GM18873 (cell line): Measurements from ENCODE around the gene GCSAM.

Source experiments
- ATAC-seq: cut with Tn5 transposase; IDR thresholded peaks from one replicate; pipeline ENCODE4 v1.9.1; 2021; ENCODE audit warnings: mild to moderate bottlenecking, moderate library complexity, moderate number of reproducible peaks; ENCODE audit not compliant: unreplicated experiment, low FRiP score

Gene GCSAM, protein sequence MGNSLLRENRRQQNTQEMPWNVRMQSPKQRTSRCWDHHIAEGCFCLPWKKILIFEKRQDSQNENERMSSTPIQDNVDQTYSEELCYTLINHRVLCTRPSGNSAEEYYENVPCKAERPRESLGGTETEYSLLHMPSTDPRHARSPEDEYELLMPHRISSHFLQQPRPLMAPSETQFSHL

GRCh38 chr3:112132975-112133448, at the start of gene GCSAM:
Gene GCSAM (minus strand): TSS chr3:112133248. CDS start chr3:112133120, 128 bp downstream.
- peak; percentile 80 for ATAC-seq

GRCh38 chr3:112175646-112176045, 42.6 kb upstream of the GCSAM start:
- no peak for ATAC-seq

DNA sequence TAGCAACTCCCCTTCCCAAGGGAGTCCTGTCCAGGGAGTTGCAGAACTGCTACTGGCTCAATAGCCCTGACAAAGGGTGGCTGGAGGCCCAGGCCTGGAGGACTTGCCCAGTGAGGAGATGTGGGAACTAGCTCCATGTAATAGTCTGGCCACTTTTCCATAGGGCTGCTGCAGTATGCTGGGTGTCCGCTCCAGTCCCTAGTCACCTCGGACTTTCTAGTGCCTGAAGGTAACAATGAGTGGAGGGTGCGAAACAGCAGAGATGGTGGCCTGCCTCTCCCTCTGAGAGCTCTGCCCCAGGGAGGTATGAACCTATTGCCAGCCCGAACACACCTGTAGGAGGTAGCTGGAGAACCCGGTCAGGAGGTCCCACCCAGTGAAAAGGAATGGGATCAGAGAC, 42.0 kb upstream of the GCSAM start:
- no peak for ATAC-seq

GRCh38 chr3:112171144-112171543, 38.1 kb upstream of the GCSAM start:
- ATAC-seq = no peak

GRCh38 chr3:112170046-112170445, 37.0 kb upstream of the GCSAM start:
- ATAC-seq = no peak

DNA sequence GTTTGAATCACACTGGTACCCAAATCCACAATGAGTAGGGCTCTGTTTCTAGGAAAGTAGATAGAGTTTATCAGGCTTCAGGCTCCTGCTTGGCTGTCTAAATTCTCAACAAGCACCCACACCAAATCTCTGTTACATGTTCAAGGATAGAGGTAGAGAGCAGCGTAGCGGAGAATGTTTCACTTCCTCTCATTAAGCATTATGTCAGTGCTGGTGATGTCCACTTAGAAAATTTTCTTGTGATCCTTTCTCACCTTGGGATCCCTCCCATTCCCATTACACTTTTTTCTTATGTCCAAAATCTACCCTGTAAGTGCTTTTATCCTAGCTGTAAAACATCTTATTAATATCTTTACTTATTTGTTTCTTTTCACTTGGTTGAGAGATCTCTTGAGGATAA, 34.7 kb upstream of the GCSAM start:
- ATAC-seq = no peak

GRCh38 chr3:112149136-112149535, 16.1 kb upstream of the GCSAM start:
- ATAC-seq = no peak

DNA sequence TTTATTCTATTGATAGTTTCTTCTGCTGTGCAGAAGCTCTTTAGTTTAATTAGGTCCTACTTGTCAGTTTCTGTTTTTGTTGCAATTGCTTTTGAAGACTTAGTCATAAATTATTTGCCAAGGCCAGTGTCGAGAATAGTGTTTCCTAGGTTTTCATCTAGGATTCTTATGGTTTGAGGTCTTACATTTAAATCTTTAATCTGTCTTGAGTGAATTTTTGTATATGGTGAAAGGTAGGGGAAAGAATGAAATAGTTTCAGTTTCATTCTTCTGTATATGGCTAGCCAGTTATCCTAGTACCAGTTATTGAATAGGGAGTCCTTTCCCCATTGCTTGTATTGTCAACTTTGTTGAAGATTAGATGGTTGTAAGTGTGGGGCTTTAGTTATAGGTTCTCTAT, 10.6 kb upstream of the GCSAM start:
- ATAC-seq = no peak

GRCh38 chr3:112143251-112143650, 10.2 kb upstream of the GCSAM start:
- no peak for ATAC-seq

GRCh38 chr3:112141293-112141692, 8.2 kb upstream of the GCSAM start:
- ATAC-seq = no peak

DNA sequence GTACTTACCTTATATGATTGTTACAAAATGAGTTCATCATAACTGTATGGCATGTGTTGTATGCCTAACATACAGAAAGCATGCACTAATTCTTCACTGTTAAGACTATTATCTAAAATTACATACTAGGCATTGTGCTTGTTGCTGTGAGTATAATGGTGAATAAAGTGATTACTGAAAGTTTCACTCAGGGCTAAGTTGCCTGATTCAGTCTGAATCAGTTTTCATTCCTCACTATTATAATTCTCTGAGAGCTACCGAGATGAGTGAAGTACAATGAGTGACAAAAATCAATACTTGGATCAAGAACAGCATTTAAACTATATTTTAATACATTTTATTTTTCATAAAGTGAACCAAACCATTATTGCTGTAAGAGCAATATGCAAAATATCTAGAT, 7.5 kb upstream of the GCSAM start:
- ATAC-seq = no peak

- no peak for ATAC-seq
Observed at GRCh38 chr3:112138219-112138969, 5.3 kb upstream of the GCSAM start.

- no peak for ATAC-seq
Observed at GRCh38 chr3:112137781-112138180, 4.7 kb upstream of the GCSAM start.

GRCh38 chr3:112136959-112137693, 4.1 kb upstream of the GCSAM start:
- no peak for ATAC-seq

DNA sequence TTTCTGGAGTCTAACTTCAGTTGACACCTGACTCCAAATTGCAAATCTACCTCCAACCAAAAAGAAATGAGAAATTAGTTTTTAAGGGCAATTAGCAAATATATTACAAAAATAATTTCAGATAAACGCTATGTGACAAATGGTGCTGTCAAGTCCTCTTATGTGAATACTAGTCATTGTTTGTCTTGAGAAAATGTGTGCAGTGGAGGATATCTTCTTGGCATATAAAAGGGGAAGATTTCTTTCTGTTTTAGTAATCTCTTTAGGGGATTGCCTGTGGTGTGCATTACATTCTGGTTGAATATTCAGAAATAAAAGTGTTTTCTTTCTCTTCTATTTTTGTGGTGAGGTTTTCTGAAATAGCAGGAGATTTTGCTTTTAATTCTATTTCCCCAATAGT, 3.0 kb upstream of the GCSAM start:
- ATAC-seq = no peak

- ATAC-seq = no peak
Observed at GRCh38 chr3:112134335-112135124, 1.5 kb upstream of the GCSAM start.

- no peak for ATAC-seq
Observed at GRCh38 chr3:112133626-112134334, 732 bp upstream of the GCSAM start.

DNA sequence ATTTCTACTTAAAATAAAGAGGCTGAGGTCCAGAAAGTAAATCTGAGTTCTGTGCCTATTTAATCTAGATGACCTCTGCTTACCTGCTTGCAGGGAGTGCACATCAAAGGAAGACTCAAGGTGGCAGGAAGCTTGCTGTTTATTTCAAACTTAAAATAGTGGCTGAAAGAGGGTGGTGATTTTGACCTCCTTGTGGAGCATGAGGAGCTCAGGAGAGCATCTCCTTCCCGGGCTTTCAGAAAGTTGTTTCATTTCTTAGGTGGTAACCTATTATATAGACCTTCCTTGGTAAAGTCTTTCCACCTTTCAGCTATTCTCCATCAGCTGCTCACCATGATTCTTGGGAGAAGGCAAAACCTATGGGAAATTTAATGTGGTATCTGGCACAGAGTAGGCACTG, 494 bp downstream of the GCSAM start:
- no peak for ATAC-seq

DNA sequence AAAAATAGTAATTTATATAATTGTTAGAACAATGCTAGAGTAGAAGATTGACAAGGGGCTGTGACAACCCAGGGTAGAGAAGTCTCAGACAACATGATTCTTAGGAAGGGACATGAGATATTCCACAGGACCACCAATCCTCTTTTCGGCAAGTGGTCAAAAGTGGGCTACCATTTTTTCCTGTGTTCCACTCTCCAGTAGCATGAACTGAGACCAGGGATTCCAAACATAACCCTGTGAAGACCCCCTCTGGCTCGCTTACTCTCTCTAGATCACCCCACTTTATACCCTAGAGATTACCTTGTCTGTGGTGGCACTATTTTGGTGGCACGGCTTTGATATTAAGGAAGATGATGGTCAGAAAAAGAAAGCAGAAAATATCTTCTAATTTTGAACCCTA, 960 bp downstream of the GCSAM start:
- ATAC-seq = no peak

GRCh38 chr3:112131111-112131510, 1.9 kb downstream of the GCSAM start:
- ATAC-seq = no peak
